HG03342 (cell line): ENCODE results near the gene MACROD2.

ENCODE experiments used
- ATAC-seq: cut with Tn5 transposase; IDR thresholded peaks from one replicate; pipeline ENCODE4 v1.9.1; 2021; ENCODE audit warnings: mild to moderate bottlenecking, moderate library complexity; ENCODE audit not compliant: unreplicated experiment

Gene MACROD2

DNA sequence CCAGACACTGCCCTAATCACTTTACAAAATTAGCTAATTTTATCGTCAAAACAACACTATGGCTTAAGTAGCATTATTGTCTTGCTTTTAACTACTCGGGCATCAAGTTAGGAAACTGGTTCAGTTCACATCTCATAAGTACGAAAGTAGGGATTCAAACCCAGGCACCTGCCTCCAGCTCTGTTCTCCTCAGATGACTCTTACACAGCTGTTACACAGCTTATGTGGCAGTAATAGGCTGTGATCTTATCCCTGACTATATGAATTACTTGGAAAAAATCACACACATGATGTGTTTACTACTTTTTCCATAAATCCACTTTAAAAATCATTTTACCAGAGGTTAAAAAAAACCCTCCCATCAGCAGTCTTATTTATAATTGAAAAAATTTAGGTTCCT, 731.3 kb downstream of the MACROD2 start:
- no peak for ATAC-seq

DNA sequence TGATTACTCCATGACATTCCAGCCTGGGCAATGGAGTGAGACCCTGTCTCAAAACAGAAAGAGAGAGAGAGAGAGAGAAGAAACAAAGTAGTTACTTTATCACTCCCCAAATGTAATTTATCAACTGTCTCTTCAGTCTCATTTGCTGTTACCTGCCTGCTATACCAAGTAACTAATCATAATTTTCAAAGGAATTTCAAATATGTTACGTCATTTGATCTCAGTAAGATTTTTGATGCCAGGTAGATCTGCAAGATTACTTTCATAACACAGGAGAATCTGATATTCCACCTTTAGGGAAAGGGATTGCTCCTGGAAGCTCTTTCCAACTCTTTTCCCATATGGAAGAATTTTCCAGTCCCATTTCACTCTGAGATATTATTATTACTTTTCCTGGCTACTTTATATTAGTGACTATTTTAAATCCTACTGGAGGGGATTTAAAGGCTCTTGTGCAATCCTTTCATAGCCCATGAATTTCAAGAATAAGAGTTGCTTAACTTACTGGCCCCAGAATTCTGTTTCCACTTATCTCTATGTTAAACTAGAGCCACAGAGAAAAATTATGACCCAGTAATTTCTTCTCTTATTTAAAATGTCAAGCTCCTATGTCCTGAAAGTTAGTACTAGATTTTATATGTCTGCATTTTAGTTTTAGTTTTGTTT, 732.3 kb downstream of the MACROD2 start:
- no peak for ATAC-seq

DNA sequence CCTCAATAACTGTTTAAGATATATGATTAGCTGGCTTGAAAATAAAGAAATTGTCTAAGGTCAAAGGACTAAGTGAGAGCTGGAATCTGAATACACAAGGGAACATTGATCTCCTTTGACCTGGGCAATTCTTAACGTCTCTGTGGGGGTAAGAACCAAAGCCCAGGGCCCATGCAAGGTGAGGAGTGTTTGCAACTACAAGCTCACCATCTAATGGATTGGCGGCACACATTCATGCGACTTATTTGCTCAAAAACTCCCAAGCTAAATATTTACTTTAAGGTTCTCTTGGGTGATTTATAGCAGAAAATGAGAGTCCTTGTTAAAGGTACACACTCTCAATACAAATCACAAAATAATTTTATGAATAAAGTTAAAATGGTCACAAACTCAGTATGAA, 734.1 kb downstream of the MACROD2 start:
- ATAC-seq, result no peak

DNA sequence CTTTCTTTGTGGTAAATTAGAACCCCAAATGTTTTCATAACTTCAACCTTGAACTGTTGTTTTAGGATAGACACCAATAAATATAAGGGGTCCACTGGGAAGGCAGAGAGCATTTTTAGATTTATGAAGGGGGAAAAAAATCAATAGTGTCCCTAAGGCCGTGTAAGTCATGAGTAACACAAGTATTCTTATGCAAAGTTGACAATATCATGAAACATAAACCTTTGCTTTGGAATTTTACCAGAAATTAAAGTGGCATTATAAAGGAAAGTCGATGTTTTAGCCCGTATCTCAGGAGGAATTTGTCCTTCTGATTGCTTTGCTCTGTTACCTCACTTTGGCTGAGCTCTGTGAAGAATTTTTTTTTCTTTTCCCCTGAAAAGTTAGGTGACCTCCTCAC, 737.0 kb downstream of the MACROD2 start:
- no peak for ATAC-seq

DNA sequence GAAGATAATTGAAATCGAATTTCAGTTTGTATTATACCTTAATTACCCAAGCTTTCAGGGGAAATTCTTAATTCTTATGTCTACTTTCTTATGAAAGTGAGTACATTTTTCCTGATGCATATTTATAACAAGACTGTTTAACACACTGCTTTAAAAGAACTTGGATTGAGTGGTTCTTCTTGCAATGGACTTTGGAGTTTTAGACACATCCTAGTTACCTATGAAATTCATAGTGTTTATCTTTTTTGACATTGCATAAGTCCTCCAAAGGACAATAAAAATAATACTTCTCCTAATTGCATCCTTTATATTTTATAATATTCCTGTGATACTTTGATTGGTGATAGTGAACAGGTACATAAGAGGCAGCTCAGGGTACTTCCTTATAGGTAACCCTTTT, 737.7 kb downstream of the MACROD2 start:
- no peak for ATAC-seq

DNA sequence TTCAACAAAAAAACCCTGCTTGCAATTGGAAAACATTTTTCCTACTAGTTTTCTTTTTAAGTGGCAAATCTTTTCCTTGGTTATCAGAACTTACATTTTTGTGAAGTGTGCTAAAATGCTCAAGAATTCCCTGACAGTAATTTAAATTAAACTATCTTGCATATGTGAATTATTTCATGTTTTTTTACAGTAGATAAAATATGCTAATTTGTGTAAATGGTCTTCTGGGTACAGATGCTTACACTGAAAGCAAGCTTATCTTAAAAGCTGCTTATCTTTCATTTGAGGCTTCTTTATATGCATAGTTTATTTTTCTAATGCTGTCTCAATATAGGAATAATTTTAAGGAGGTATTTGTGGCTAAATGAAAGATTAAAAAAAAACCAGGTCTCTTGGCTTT, 745.1 kb downstream of the MACROD2 start:
- ATAC-seq, result no peak

DNA sequence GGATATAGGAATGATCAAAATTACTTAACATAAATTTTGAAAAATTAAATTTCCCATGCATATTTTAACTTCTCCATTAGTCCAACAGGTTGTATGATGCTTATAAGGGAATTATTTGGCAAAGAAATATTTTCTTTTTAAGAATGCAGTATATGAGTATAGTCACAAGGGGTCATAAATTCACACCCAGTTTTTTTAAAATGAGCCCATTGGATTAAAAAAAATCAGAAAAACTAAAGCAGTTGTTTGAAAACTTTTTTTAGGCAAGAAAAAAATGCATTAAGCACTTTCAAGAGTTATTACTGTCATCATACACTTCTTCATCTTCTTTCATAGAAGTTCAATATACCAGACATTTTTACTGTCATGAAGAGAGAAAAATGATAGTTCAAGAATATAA, 746.3 kb downstream of the MACROD2 start:
- ATAC-seq, result no peak

DNA sequence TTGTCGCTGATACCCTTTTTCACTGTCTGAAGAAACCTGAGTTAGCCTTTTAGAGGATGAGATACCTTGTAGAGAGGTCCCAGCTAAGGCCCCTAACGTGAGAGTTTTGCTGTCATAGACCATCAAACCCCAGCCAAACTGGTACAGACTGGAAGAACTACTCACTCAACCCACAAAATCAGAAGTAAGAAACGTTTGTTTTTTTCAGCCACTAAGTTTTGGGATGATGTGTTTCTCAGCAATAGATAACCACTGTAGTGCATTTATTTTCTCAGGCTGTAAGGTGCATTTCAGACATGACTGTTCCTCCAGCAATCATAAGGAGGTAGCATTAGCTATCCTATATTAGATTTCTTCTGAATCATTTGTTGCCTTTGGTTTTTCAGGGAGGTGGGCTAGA, 749.4 kb downstream of the MACROD2 start:
- ATAC-seq, result no peak

DNA sequence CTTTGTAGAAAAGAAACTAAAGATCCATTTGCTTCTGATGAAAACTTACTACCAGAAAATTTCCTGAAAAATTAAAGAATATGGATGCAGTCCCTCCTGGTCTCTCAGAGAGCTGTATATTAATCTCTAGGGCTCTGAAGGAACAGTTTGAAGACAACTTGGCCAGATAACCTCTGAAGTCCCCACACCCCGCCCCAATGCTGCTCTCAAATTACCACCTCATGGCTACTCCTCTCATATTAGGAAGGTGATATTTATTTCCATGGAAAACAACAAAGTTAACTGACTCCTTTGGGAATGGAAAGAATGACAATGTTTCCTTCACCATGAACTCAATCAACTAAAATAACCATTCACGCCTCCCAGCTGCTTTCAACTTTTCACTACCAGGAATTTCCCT, 750.5 kb downstream of the MACROD2 start:
- ATAC-seq, result no peak

DNA sequence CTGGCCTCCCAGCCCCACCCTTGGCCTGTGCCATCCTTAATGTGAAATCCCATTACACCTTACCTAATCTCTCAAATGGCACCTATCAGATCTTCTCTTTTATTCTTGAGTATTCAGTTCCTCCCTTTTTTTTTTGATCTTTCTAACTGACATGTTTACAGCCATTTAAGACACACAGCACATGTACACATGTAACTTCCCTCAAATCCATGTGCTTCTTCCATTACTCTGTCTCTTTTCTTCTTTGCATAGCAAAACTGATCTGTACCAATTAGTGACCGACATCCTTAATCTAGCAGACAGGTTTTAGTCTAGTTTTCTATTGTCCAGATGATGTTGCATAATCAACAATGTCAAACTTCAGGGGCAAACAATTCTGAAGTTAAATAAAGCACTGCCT, 755.9 kb downstream of the MACROD2 start:
- ATAC-seq, result no peak

DNA sequence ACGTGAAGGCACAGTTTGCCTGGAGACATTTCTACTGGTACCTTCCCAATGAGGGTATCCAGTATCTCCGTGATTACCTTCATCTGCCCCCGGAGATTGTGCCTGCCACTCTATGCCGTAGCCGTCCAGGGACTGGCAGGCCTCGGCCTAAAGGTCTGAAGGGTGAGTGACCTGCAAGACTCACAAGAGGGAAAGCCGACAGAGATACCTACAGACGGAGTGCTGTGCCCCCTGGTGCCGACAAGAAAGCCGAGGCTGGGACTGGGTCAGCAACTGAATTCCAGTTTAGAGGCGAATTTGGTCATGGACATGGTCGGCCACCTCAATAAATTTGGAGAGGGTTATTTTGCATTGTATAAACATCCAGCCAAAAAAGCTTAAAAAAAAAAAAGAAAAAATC, 762.4 kb downstream of the MACROD2 start:
- ATAC-seq, result no peak

DNA sequence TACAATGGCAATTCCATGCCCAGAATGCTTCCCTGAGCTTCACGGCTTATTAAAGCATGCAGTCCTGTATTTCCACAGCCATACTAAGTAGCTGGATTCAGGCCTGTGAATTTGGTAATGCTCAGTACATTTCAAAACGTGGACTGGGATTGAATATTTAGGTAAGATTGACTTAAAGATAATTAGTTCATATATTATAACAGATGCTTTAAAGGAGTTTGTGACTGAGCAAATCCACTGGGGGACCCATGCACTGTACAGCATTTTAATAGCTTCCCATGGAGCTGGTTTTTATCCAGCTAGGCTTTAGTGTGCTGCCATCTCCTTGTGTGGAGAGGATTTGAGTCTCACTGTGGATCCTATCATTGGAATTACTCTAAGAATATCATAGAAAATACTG, 763.0 kb downstream of the MACROD2 start:
- ATAC-seq, result no peak

DNA sequence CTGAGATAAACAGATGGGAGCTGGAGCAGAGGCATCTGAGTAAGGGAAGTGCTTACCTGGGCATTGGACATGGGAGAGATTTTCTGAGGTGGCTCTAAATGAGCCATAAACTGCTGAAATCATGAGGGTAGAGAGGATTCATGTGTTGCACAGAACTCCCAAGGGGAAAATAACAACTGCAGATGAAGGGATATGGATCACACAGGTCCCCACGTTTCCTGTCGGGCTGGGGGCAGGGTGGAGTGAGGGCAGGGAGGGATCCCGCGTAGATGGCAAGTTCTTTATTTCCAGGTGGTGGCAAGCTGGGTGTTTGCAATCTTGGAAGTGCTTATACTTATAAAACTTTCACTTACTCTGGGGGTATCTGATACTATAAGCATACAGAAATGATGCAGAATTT, 764.7 kb downstream of the MACROD2 start:
- no peak for ATAC-seq

DNA sequence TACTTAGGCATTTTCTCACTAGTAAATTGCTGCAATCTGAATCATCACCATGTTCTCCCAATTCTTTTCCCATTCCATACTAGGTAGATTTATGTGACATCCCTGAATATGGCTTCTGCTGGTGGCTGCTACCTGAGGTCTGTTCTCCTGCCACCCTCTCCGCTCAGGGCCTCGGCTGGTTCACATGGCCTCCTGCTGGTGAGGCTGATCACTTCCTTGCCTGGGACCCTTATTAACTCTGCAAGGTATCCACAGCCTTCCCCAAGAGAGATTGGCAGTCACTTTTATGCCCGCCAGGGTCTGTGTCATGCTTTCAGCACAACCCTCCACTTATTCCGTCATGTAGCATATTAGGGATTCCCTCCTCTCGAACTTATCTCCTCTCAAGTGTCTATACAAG, 766.6 kb downstream of the MACROD2 start:
- ATAC-seq, result no peak

DNA sequence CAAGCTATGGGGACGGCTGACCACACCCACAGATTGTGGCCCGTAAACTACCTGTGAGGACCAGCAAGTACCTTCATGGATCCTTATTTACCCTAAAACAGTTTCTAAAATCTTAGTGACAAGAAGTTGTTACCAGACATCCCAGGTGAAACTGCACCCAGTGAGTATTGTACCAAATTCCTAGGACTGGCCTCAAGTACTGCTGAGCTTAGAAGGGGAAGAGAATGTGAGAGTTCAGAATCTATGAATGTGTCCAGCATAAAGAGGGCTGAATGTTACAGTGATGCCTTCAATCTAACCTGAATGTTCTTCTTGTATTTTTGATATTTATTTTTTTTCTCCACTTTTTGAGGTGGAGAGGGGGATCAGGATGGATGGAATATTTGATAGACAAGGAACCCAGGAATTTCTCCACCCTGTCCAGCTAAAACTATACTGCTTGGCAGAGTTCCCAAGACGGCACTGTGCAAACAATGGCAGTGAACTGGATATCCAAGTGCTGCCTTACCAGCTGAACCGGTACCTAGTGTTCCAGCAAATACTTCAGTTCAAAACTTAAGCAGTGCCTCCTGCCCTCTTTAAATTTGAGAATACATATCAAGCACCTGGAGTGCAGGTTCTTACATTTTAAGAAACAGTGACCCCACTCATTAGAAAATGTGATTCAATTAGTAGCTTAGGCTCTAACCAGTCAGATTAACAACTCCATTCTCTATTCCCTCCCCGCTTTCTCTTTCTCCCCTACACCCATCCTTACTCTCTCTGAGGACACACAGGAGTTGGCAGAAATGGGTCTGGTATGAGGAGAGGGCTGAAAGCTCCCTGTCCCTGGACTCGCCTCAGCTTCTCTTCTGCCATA, 769.4 kb downstream of the MACROD2 start:
- ATAC-seq, result no peak

DNA sequence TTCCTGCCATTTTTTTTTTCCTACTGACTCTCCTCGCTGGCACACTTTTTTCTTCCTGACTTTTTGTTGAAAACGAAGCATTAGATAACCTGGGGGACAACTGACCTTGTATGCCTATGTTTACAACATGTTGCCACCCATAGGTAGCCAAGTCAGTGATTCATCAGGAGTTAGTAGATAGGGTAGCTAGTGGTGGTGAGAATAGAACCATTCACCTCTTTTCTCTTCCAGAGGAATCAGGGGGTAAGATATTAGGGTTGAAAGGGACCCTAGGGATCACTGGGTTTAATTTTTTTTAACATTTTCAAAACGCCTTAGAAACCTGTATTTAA, 770.0 kb downstream of the MACROD2 start:
- no peak for ATAC-seq

DNA sequence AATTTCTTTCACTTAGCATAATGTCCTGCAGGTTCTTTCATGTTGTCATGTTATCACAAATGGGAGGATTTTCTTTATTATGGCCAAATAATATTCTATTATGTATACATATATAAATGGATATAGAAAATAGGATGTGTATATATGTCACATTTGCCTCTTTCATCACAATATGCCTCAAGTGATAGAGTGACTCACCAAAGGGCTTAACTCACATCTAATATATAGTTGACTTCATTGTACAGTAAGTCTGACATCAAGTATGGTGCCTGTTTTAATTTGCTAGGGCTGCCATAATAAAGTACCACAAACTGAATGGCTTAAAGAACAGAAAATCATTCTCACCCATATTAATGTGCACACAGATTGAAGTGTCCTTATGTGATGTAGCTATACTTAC, 778.2 kb downstream of the MACROD2 start:
- ATAC-seq, result no peak

DNA sequence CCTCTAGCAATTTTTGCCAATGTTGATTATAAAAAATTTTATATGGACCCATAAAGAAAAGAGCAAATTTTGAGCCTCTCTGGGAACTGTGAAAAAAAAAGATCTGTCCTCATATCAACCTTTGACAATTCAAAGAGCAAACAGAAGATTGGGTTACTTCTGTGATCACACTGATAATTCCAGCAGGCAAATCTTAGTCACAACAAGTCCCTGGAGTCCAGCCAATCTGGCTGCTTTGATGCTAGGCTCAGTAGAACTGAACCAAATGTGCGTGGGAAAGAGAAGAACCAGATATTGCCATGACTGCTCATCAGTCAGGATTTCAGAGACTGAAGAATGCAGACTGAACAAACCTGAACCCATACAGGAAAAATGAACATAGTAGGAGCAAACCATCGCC, 780.5 kb downstream of the MACROD2 start:
- ATAC-seq, result no peak

DNA sequence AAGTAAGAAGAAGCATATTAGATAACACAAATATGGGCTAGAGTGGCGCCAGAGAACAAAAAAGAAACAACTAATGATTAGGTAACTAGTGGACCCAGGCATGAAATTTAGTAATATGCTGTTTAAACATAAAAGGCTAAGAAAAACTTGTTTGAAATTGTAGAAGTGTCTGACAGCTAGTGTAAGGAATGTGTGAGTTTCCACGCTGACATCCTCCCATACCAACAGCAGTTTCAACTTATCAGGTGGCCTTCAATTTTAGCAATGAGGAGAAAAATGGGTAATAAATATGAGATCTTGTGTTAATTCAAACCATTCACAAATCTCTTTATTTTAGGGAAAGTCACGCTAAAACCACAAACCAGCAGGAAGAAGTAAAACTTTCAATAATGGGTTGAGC, 782.3 kb downstream of the MACROD2 start:
- ATAC-seq, result no peak

DNA sequence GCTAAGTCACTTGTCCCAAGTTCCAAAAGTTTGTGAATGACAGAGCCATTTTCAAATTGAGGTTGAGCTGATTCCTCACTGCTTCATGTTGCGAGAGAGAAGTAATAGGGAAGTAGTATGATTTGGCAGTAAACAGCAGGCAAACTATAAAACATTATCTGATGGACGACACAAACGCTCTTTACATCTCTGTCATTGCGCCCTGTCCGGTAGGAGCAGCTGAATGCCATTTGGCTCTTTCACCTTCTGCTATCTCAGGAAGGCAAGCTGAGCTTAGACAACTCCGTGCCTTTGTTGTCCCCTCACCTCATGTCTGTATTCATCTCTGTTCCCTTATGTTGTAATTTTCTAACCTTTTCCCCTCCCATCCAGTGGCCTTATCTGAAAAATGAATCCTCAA, 782.8 kb downstream of the MACROD2 start:
- no peak for ATAC-seq

DNA sequence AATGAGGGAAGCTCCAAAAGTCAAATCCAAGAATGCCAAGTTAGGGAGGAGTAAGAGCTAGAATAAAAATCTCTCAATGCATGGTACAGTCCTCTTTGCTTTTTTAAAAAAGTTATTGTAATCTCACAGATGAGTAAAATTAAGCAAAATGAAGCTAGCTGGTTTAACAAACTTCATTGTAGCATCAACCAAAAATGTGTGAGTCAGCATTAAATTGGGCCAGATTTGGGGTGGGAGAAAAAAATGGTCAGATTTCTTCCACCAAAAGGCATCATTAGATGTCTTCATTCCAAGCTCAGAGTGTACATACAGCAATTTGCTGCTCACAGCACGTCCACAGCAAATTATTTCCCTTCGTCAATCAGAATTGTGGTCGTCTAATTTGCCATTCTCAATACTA, 783.6 kb downstream of the MACROD2 start:
- no peak for ATAC-seq

DNA sequence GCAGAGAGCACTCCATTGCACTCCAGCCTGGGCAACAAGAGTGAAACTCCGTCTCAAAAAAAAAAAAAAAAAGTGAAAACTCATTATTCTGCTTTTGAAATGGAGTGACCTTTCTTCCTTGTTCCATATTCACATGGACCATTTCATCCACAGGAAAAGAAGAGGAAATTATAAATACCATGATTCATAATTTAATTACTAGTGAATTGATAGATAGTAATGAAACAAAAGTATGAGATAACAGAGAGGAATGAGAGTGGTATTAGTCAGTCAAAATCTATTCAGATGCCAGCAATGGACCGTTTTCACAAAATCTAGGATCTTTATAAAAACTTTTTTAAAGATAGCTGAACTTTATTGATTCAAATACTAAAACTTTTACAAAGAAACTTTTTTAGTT, 785.2 kb downstream of the MACROD2 start:
- no peak for ATAC-seq

DNA sequence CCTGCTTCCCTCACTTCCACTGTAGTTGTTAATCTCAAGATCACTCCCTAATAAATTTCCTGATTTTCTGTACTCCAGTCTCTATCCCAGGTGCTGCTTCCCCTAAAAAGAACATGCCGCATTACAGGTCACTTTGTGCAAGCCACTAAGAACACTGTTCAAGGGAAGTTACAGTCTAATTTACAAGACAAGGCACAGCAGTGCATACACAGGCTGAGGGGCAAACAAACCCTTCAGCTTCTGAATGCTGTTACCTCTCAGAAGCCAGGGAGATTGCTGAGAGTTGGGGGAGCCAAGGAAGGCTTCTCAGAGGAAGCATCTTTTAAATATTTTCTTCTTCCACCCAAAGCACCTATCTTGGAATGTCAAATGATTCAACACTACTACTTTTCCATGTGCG, 787.4 kb downstream of the MACROD2 start:
- ATAC-seq, result no peak
